Amniotic stem cell (primary cell): ENCODE results near the gene CHST8.

Source experiments
- DNase-seq: peaks from one replicate; lab custom pipeline; 2025; lab: John Stamatoyannopoulos, UW

CHST8 gene

GRCh38 chr19:33769208-33769607, 147.5 kb downstream of the CHST8 start:
- no peak for DNase-seq

- DNase-seq: no peak
Observed at GRCh38 chr19:33770107-33770506, 148.4 kb downstream of the CHST8 start.

GRCh38 chr19:33771384-33772101, 149.8 kb downstream of the CHST8 start:
- DNase-seq: peak; percentile 14

- no peak for DNase-seq
Observed at GRCh38 chr19:33772102-33772857, 150.5 kb downstream of the CHST8 start.

GRCh38 chr19:33772858-33773180, 151.1 kb downstream of the CHST8 start:
- DNase-seq: no peak

GRCh38 chr19:33773704-33774624, 152.2 kb downstream of the CHST8 start:
- DNase-seq: no peak

DNA sequence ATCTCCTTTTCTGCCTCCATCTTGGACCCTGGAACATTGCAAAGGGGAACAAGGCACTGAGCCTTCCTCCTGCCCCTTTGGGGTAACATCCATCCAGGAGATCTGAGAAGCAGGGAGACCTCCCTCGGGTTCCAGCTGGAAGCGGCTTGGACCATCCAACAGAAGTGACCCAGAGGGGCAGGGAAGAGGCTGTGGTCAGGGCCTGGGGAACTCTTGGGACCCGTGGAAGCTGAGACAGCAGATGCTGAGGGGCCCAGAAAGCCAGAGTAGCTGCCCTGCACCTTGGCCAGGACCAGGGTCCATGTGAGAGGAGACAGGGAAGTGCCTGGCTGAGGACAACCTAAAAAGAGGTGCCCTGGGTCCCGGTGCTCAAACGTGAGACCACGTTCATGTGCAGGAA, 153.0 kb downstream of the CHST8 start:
- DNase-seq: no peak

DNA sequence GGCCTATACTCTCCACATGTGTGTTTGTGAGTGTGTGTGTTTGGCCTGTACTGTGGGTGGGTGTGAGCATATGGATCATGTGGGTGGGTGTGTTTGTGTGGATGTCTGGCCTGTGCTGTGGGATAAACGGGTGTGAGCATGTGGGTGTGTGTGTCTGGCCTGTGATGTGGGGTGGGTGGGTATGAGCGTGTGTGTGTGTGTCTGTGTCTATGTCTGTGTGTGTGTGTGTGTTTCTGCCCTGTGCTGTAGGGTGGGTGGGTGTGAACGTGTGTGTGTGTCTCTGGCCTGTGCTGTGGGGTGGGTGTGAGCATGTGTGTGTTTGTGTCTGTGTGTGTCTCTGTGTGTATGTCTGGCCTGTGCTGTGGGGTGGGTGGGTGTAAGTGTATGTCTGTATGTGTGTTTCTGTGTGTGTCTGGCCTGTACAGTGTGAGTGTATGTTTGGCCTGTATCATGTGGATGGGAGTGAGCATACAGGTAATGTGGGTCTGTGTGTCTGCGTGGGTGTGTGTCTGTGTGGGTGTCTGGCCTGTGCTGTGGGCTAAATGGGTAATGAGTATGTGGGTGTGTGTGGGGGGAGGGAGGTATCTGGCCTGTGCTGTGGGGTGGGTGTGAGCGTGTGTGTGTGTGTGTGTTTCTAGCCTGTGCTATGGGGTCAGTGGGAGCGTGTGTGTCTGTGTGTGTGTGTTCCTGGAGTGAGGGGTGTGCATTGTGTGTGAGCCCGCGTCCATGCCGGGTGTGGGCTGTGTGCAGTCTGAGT, 154.2 kb downstream of the CHST8 start:
- DNase-seq: no peak

- no peak for DNase-seq
Observed at GRCh38 chr19:33777351-33777750, 155.6 kb downstream of the CHST8 start.

GRCh38 chr19:33777753-33778088, 156.0 kb downstream of the CHST8 start:
- DNase-seq: no peak

DNA sequence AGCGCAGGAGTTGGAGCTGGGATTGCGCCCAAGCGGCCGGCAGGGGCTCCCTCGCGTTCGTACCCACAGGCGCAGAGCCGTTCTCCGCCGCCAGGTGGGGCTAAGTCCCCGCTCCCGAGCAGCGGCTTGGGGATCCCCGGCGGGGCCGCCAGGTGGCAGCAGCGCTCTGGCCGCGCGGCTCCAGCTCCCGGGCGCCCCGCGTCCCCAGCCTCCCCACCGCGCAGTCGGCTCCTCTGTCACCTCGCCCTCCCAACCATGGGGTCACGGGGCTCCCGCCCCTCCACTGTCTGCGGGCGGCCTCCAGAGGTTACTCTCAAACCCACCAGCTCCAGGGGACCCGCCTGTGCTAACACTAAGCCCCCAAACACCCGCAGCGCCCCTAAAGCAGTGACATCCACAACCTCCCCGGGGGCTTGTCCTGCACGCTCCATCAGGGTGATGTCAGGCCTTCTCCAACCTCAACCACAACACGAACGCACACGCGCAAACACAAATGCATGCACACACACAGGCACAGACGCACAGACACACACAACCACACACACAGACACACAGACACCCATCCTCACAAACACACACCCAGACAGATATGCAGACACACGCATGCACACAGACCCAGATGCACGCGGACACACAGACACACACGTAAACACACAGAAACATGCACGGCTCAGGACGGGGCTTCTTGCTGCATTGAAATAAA, 156.5 kb downstream of the CHST8 start:
- DNase-seq: no peak

DNA sequence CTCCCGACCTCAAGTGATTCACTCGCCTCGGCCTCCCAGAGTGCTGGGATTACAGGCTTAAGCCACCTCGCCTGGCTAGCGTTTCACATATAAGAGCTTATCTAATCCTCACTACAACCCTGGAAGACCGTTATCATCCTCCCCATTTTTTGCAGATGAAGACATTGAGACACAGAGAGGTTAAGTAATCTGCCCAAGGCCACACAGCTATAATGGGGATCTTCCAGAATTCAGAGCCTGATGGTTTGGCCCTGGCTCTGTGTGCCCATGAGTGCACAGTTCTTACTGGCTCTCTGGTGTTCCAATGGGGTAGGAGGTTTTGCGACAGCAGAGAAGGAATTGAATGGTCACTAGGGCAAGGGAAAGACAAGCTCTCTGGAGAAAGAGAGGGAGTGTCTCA, 158.1 kb downstream of the CHST8 start:
- DNase-seq: no peak

GRCh38 chr19:33780251-33780650, 158.5 kb downstream of the CHST8 start:
- DNase-seq: no peak

DNA sequence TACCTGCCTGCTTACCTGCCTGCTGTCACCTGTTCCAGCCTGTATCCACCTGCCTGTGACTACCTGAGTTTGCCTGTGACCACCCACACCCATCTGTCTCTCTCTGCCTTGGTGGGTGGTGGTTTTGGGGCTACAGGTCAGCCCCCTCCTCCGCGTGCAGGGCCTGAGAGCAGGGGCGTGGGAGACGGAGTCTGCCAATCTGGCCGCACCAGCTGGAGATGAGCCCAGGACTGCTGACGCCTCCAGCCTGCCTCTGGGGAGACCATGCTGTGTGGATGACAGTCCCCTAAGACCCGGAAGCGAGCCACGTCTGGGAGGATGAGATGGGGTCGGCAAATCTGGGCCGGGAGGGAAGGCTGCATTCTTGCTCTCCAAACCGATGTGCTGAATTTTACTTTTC, 159.0 kb downstream of the CHST8 start:
- DNase-seq: no peak

DNA sequence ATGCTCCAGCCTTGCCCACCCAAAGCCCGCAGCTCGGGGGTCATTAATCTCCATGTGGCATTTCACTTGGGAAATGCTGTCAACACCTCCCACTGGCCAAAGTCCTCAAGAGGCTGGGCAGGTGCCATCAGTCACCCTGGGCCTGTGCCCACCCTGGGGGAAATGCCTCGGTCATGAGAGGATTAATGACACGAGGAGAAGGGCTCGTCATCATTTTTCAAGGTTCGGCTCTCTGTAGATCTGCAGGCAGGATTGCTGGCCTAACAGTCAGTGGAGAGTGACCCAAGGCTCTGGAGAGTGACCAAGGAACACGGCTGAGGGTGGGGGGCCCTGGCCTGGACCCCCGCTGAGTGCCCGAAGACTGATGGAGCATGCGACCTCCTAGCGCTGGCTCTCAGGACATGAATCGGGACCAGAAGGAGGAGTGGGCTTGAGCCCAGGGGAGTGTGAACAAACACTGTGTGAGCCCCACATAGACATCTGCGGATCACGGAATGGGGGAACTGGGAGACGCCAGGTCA, 159.7 kb downstream of the CHST8 start:
- no peak for DNase-seq

DNA sequence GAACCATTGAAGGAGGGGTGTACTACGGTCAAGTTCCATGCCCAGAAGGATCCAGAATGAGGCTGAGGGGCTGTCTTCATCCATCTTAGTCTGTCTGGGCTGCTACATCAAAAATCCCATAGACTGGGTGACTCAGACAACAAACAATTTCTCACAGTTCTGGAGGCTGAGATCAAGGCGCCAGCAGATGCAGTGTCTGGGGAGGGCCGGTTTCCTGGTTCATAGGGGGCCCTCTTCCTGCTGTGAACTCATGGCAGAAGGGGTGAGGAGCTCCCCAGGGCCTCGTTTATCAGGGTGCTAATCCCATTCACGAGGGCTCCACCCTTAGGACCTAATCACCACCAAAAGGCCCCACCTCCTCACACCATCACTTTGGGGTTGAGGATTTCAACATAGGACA, 160.2 kb downstream of the CHST8 start:
- DNase-seq: no peak

GRCh38 chr19:33784432-33784831, 162.7 kb downstream of the CHST8 start:
- no peak for DNase-seq

- no peak for DNase-seq
Observed at GRCh38 chr19:33785795-33786194, 164.0 kb downstream of the CHST8 start.

DNA sequence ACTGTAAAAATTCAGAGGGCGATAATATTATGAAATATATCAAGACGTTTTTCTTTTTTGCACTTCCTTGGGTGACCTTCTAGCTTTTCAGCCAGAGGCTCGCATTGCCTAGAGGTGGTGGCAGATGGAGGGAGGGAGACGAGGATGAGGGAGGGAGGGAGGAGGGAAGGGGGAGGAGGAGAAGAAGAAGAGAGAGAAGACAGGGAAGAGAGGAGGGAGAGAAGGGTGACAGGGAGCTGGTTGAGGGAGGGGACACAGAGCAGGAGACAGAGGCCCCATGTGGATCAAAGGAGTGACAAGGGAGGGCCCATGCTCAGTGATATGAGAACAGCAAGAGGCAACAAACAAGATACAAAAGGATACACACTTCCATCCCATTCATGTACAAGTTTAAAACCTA, 166.9 kb downstream of the CHST8 start:
- DNase-seq: no peak

- DNase-seq: no peak
Observed at GRCh38 chr19:33789344-33789743, 167.6 kb downstream of the CHST8 start.

DNA sequence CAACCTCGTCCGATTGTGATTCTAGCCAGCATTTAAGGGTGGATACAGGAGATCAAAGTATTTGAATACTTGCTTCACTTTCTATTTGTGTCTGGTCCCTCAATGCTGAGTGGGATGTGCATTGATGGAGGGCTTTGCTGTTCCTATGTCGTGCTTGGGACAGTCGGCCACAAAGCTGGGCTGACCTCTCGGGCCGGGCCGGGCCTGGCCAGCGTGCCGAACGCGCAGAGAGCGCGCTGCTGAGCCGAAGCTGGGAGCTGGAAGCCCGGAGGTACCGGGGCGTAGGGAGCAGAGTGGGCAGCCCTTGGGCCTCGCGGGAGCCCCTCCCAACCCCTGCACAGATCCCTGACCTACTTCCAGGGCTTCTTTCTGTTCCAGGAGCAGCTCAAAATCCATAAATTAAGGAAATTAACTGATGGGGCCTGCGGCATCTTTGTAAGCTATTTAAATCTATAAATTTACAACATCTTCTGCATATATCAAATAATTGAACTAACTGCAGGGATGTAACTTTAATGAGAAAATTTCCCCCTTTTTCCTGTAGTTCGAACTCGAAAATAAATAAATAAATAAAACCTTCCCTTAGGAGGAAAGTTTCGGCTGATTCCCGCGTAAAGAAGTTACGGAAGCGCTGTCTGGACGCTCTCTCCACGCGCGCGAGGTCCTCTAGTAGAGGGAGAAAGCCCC, 173.1 kb downstream of the CHST8 start:
- DNase-seq: no peak
